Activated T-helper 1 cell treated with anti-CD3 and anti-CD28 coated beads, Interleukin-12 subunit alpha, Interleukin-12 subunit beta, Interleukin-2, Interleukin-4 antibody, amounts not matched to agents 30 ng/mL and 10 ng/mL and 1 ng/mL, durations not matched to agents 14 hours and 24 hours and 36 hours (primary cell): ENCODE data around the gene TUBGCP4. TPM values are rescaled to one million over a fixed set of nuclear protein-coding genes. Genes with fewer than 3 reads are reported as not detected.
A peak's percentile ranks its signal among the peaks of the same experiment; 100 is the strongest.

Source experiments
- DNase-seq: peaks from one replicate; pipeline ENCODE4 v3.0.0; 2021; ENCODE audit warnings: low spot score
- H3K27ac Mint-ChIP-seq: one replicate; pipeline ENCODE4 v1.8.0; 2021; ENCODE audit warnings: mild to moderate bottlenecking, mixed read lengths
- H3K27me3 Mint-ChIP-seq: one replicate; pipeline ENCODE4 v1.8.0; 2022; ENCODE audit warnings: mild to moderate bottlenecking, moderate library complexity, mixed read lengths; ENCODE audit not compliant: insufficient read depth
- H3K36me3 Mint-ChIP-seq: one replicate; pipeline ENCODE4 v1.8.0; 2021; ENCODE audit warnings: low read depth, mixed read lengths
- H3K4me1 Mint-ChIP-seq: one replicate; pipeline ENCODE4 v1.8.0; 2021; ENCODE audit warnings: low read depth, mixed read lengths
- H3K4me3 Mint-ChIP-seq: one replicate; pipeline ENCODE4 v1.8.0; 2021; ENCODE audit warnings: mild to moderate bottlenecking, moderate library complexity, mixed read lengths
- H3K9me3 Mint-ChIP-seq: one replicate; pipeline ENCODE4 v1.8.0; 2021; ENCODE audit warnings: mixed read lengths
- intact Hi-C: fragments of 100-400 bp; cut with micrococcal nuclease; formaldehyde crosslinking; loops from one replicate; pipeline ENCODE4 v1.15.1; 2024
- total RNA-seq: library from RNA; stranded (reverse); gene quantifications from 2 replicates; pipeline ENCODE4 v1.2.3, GENCODE V29; 2022

Gene TUBGCP4
- total RNA-seq, 1 donor from 2014 or later, result 46.5 TPM

DNA sequence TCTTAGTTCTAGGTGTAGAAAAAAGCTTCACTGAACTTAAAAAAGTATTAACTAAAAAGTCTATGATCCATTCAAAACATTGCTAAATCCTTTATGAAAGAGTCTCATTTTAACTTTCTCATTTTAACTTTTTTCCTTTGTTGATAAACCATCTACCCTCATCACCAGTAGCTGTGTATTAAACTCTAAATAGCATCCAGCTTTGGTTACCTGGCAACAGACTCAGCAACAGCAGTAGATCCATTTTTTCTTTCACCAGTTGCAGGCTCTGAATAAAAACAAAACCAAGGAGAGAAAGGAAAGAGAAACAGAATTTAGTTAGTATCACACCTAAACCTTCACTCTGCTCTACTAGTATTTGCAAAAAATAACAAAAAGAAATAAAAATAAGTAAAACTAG lies 70.4 kb downstream of the TUBGCP4 start:
- peaks cover 10% of the 10 kb centered on the region for H3K4me1 Mint-ChIP-seq
- H3K9me3 Mint-ChIP-seq, result no peaks in the 10 kb centered on the region
- H3K27me3 Mint-ChIP-seq, result no peaks in the 10 kb centered on the region
- H3K36me3 Mint-ChIP-seq, result peaks cover 12% of the 10 kb centered on the region
- no peak overlapping the region for H3K4me3 Mint-ChIP-seq
- DNase-seq, result peak; percentile 24
- intact Hi-C loops, result loop anchor here (1.0 kb wide), 5 partner anchors 9 to 308 kb away; no protein-coding TSS in a partner anchor
- peak overlapping the region; percentile 92 for H3K27ac Mint-ChIP-seq

DNA sequence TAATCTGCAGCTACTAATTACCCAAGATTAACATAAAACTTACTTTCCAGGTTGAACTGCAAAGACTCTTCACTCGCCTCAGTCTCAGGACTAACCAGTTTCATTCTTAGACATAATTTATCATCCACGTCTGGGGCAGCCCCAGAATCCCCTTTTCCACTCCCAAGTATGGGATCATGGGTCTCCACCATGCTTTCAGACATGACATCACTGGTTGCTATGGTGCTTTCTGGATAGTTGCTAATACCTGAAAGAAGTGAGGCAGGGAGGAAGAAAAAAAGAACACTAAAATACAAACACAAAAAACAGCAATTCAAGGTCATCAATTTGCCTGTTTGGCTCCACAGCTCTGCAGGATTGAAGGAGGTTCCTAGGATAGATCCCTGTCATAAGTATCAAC lies 75.4 kb downstream of the TUBGCP4 start:
- Mint-ChIP-seq H3K27ac (no peak overlapping the region), H3K4me1 (peaks cover 18% of the 10 kb centered on the region), H3K36me3 (peaks cover 6% of the 10 kb centered on the region), H3K27me3 (no peaks in the 10 kb centered on the region), H3K9me3 (no peaks in the 10 kb centered on the region), H3K4me3 (no peak overlapping the region)
- DNase-seq, result no peak
- intact Hi-C loops, result no loop called here

DNA sequence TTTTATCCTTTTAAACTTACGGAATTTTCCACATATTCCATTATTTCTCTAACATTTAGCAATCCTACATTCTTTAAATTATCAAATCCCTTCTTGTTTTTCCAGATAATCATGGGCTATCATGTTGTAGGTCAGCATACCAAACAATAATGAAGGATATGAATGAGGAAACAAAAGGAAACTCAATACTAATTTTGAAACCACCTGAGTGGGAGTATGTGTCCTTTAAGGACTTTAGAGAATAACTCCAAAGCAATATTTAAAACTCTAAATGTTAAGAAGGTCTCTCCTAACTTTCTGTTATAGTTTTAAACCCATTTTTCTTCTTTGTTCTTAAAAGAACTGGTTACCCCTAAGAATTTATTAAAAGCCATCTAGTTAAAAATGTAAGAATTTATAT lies 79.1 kb downstream of the TUBGCP4 start:
- H3K36me3 Mint-ChIP-seq, result peaks cover 5% of the 10 kb centered on the region
- DNase-seq, result no peak
- H3K4me3 Mint-ChIP-seq, result no peak overlapping the region
- H3K27ac Mint-ChIP-seq, result no peak overlapping the region
- no peaks in the 10 kb centered on the region for H3K9me3 Mint-ChIP-seq
- intact Hi-C loops, result loop anchor here (1.0 kb wide), 1 partner anchor 9 kb away; no protein-coding TSS in a partner anchor
- peaks cover 16% of the 10 kb centered on the region for H3K4me1 Mint-ChIP-seq
- no peaks in the 10 kb centered on the region for H3K27me3 Mint-ChIP-seq

Other genes with a start within 250 kb of the TUBGCP4 start
- 16.4 and 18.6 TPM in 2 replicates for gene TMEM62, start 237.5 kb upstream of the TUBGCP4 start, total RNA-seq
- 57.7 and 60.2 TPM in 2 replicates for gene CCNDBP1, start 185.7 kb upstream of the TUBGCP4 start, total RNA-seq
- not detected in 2 replicates for gene EPB42, start 150.1 kb upstream of the TUBGCP4 start, total RNA-seq
- not detected in 2 replicates for gene TGM5, start 104.2 kb upstream of the TUBGCP4 start, total RNA-seq
- gene TGM7, start 68.8 kb upstream of the TUBGCP4 start, total RNA-seq, result not detected in 2 replicates
- gene LCMT2, start 40.5 kb upstream of the TUBGCP4 start, total RNA-seq, result 15.4 and 15.7 TPM in 2 replicates
- 32.9 and 34.9 TPM in 2 replicates for gene ZSCAN29, start 58 bp upstream of the TUBGCP4 start, total RNA-seq
- 44.1 and 46.1 TPM in 2 replicates for gene TP53BP1, start 122.1 kb downstream of the TUBGCP4 start, total RNA-seq
- 2.2 and 2.3 TPM in 2 replicates for gene MAP1A, start 146.5 kb downstream of the TUBGCP4 start, total RNA-seq
- 64.1 and 74.6 TPM in 2 replicates for gene PPIP5K1, start 219.1 kb downstream of the TUBGCP4 start, total RNA-seq
- 0.44 and 0.86 TPM in 2 replicates for gene CKMT1B, start 222.9 kb downstream of the TUBGCP4 start, total RNA-seq
- gene STRC, start 247.7 kb downstream of the TUBGCP4 start, total RNA-seq, result 0.23 and 0.32 TPM in 2 replicates